AG10803 (cell line): ENCODE results near the gene CPPED1.

ENCODE experiments used
- DNase-seq: peaks from one replicate; pipeline ENCODE4 v3.0.0; 2010; ENCODE audit warnings: low read depth
- H3K4me3 ChIP-seq: 2 replicates; pipeline ENCODE4 v1.5.1; 2011; ENCODE audit warnings: mild to moderate bottlenecking, low read length, control low read depth
- CTCF ChIP-seq: conservative IDR thresholded peaks from 2 replicates; pipeline ENCODE4 v1.5.1; 2011; ENCODE audit warnings: mild to moderate bottlenecking, low read length, control low read depth, inconsistent platforms

CPPED1 gene

GRCh38 chr16:12754824-12755543 is 48.7 kb downstream of the CPPED1 start:
- no peak for TF ChIP-seq CTCF
- no peak overlapping the region for H3K4me3 ChIP-seq
- DNase-seq: peak; percentile 54

GRCh38 chr16:12753203-12754023 is 50.3 kb downstream of the CPPED1 start:
- no peak overlapping the region for H3K4me3 ChIP-seq
- no peak for TF ChIP-seq CTCF
- no peak for DNase-seq

DNA sequence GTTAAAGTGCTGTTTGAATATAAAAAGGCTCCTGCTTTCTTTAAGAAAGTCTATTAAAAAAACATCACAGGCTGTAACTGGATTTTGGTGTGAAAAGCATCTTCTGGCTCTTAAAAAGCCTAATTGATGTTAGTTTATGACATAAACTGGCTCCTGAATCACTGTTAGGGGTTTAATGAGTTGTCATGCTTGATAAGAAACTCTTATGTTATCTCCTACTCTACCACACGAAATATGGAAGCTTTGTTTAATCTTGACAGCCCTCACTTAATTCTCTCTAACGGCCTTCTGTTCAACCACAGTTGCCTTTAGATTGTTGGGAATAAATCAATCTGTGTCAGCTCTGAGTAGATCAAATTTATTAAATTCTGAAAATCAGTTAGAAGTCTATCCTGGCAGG is 51.5 kb downstream of the CPPED1 start:
- no peak for TF ChIP-seq CTCF
- no peak for DNase-seq
- H3K4me3 ChIP-seq: no peak overlapping the region

DNA sequence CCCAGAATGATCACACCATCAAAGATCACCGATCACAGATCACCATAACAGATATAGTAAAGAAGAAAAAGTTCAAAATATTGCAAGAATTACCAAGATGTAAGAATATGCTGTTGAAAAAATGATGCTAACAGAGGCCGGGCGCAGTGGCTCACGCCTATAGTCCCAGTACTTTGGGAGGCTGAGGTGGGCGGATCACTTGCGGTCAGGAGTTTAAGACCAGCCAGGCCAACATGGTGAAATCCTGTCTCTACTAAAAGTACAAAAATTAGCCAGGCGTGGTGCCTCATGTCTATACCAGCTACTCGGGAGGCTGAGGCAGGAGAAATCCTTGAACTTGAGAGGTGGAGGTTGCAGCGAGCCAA is 53.2 kb downstream of the CPPED1 start:
- no peak for DNase-seq
- no peak overlapping the region for H3K4me3 ChIP-seq
- TF ChIP-seq CTCF: no peak

- peak; percentile 37 for DNase-seq
- H3K4me3 ChIP-seq: no peak overlapping the region
- TF ChIP-seq CTCF: no peak
These were observed 54.6 kb downstream of the CPPED1 start for GRCh38 chr16:12749076-12749475.

- H3K4me3 ChIP-seq: no peak overlapping the region
- TF ChIP-seq CTCF: no peak
- DNase-seq: no peak
These were observed 55.9 kb downstream of the CPPED1 start for GRCh38 chr16:12747827-12748226.

GRCh38 chr16:12747261-12747660 is 56.4 kb downstream of the CPPED1 start:
- TF ChIP-seq CTCF: no peak
- H3K4me3 ChIP-seq: no peak overlapping the region
- no peak for DNase-seq
